Sigmoid colon (tissue), 3 donors: ENCODE data around the gene OPCML.

Experiments used
- CTCF ChIP-seq, 4 experiments: fragments of 450-650 bp in 3 of 4; fragments of 200-600 bp in 1 of 4; IDR thresholded peaks; one replicate each; pipeline ENCODE4 v1.5.1; 2016 to 2019; ENCODE audit warnings: antibody characterized with exemption in 4 of 4, mild to moderate bottlenecking in 3 of 4, moderate library complexity in 2 of 4
- POLR2A ChIP-seq, 2 donors: fragments of 450-650 bp; IDR thresholded peaks; one replicate each; pipeline ENCODE4 v1.6.1; 2016; ENCODE audit warnings: antibody characterized with exemption in 2 of 2, mild to moderate bottlenecking in 2 of 2, moderate library complexity in 2 of 2

DNA sequence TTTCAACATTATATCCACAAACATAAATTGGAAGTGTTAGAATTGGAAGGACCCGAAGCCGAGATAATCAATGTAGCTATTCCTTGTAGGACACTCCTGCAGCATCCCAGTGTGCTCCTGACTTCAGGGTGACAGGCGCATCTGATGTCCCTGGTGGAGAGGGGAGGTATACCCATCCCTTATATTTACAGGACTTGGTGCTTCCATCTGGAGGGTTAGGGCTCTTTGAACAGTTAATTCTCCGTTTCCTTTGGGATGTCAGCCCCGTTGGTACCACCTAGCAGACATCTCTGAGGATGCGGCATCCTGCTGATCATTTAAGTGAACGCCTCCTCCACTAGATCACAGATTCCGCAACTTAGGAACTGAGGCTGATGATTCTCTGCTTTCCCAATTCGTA is 451.3 kb downstream of the OPCML start:
- no peak for TF ChIP-seq CTCF (IDR thresholded peaks at IDR 0.05)
- no peak for TF ChIP-seq POLR2A (IDR thresholded peaks at IDR 0.05)
